Activated naive CD4-positive, alpha-beta T cell treated with anti-CD3 and anti-CD28 coated beads for 36 hours (primary cell): ENCODE results near the gene XPR1. TPM values are rescaled to one million over a fixed set of nuclear protein-coding genes. Genes with fewer than 3 reads are reported as not detected.

Source experiments
- CTCF ChIA-PET: fragments of 350-600 bp; sonication (Branson Sonifier 250); formaldehyde crosslinking; loops from one replicate; lab custom pipeline; 2021; ENCODE audit warnings: antibody characterized with exemption; lab: Charles Lee
- DNase-seq: peaks from one replicate; pipeline ENCODE4 v3.0.0-alpha.2; 2020
- H3K27ac Mint-ChIP-seq: one replicate; pipeline ENCODE4 v1.8.0; 2021; ENCODE audit warnings: mild to moderate bottlenecking, mixed read lengths
- H3K27me3 Mint-ChIP-seq: one replicate; pipeline ENCODE4 v1.8.0; 2021; ENCODE audit warnings: low read depth, mixed read lengths
- H3K36me3 Mint-ChIP-seq: one replicate; pipeline ENCODE4 v1.8.0; 2021; ENCODE audit warnings: low read depth, mixed read lengths
- H3K4me1 Mint-ChIP-seq: one replicate; pipeline ENCODE4 v1.8.0; 2021; ENCODE audit warnings: low read depth, mixed read lengths
- H3K4me3 Mint-ChIP-seq: one replicate; pipeline ENCODE4 v1.8.0; 2021; ENCODE audit warnings: mild to moderate bottlenecking, moderate library complexity, mixed read lengths
- H3K9me3 Mint-ChIP-seq: one replicate; pipeline ENCODE4 v1.8.0; 2021; ENCODE audit warnings: mixed read lengths
- intact Hi-C: fragments of 100-400 bp; cut with micrococcal nuclease; formaldehyde crosslinking; loops from one replicate; pipeline ENCODE4 v1.15.1; 2023
- total RNA-seq, 2 experiments: library from RNA; stranded (reverse); gene quantifications; one replicate each; pipeline ENCODE4 v1.2.3, GENCODE V29; 2021

Gene XPR1
- total RNA-seq, 2 experiments from 2014 or later = 14.8 to 18.1 TPM

DNA sequence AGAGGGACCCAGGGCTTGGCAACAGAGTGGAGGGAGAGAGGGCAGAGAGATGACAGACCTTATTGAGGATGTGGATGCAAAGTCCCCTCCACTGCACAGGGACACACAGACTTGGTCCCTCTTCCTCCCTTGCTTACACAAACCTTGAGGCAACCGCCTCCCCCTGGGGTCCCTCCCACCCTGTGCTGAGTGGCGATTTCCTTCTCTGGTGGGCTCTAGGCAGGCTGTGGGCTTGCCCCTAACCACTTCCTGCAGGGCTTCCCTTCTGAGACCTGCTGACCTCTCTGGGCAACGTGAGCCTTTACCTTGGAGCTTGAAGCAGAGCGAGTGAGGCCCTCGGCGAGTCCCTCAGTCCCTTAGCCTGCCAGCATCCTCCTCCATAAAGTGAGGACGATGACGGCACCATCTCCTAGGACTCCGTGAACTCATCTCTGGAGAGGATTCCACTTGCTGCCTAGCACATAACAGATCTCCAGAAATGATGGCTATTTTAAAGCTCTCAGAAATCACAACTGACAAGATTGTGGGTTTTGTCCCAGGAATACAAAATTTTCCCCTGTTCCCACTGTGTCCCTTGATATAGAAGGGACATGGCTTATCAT is 305.9 kb downstream of the XPR1 start:
- no peaks in the 10 kb centered on the region for H3K9me3 Mint-ChIP-seq
- peaks cover 4% of the 10 kb centered on the region for H3K27me3 Mint-ChIP-seq
- no peaks in the 10 kb centered on the region for H3K4me1 Mint-ChIP-seq
- no peaks in the 10 kb centered on the region for H3K36me3 Mint-ChIP-seq
- DNase-seq = no peak
- CTCF ChIA-PET = no interaction called here
- intact Hi-C loops = no loop called here
- no peak overlapping the region for H3K4me3 Mint-ChIP-seq
- no peak overlapping the region for H3K27ac Mint-ChIP-seq

DNA sequence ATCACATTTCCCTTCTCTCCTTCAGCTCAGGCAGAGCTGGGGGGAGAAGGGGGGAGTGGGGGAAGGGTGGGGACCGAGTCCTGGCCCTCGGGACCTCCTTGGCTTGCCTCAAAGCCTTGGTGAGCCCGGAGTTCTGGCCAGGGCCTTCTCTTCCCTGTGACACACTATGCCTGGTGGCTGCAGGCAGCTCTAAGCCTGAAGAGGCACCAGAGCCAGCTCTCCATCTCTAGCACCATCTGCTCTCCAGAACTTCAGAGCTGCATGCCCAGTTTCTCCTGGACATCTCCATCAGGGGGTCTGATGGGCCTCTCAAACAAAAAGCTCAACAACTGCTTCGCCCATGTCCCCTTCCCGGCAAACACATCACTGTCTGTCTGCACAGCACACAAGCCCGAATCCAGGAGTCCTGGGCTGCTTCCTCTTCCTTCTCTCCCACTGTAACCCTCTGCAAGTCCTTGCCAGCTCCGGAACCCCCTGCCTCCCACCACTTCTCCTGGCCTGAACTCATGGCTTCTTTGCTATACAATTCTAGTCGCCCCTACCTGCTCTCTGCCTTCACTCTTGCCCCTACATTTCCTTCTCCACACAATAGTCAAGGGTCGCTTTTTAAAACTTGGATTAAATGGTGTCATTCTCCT is 307.4 kb downstream of the XPR1 start:
- Mint-ChIP-seq H3K4me1 (no peaks in the 10 kb centered on the region), H3K9me3 (no peaks in the 10 kb centered on the region), H3K27me3 (peaks cover 4% of the 10 kb centered on the region), H3K27ac (no peak overlapping the region), H3K4me3 (no peak overlapping the region), H3K36me3 (peaks cover 2% of the 10 kb centered on the region)
- intact Hi-C loops = no loop called here
- DNase-seq = no peak
- CTCF ChIA-PET = no interaction called here

DNA sequence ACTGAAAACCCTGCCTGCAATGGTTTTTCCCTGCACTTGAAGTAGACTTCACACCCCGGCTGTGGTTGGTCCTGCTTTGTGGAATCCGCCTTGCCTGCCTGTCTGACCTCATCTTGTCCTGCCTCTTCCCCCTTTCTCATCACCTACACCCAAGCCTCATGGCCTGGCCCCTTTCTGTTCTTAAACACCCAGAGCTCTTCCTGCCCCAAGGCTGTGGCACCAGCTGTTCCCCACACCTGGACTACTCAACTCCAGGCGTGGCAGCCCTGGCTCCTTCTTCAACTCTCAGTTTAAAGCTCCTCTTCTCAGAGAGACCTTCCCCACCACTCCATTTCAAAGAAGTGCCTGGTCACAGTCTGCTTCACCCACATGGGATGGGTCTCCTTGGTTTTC is 307.9 kb downstream of the XPR1 start:
- H3K27ac Mint-ChIP-seq = no peak overlapping the region
- peaks cover under 1% of the 10 kb centered on the region for H3K27me3 Mint-ChIP-seq
- peaks cover 2% of the 10 kb centered on the region for H3K36me3 Mint-ChIP-seq
- no peaks in the 10 kb centered on the region for H3K4me1 Mint-ChIP-seq
- CTCF ChIA-PET = interaction anchor here (1.2 kb wide), 1 partner anchor 13 kb away, joined by 4 read pairs; no protein-coding TSS in a partner anchor
- no peak for DNase-seq
- no peaks in the 10 kb centered on the region for H3K9me3 Mint-ChIP-seq
- intact Hi-C loops = no loop called here
- no peak overlapping the region for H3K4me3 Mint-ChIP-seq

Other genes starting within 250 kb of the XPR1 start
- 10 to 100 TPM; 31.1 to 32.9 TPM for gene ACBD6, start 129.4 kb upstream of the XPR1 start, total RNA-seq
- not detected for gene OVAAL, start 73.1 kb upstream of the XPR1 start, total RNA-seq